ENCODE results near the gene ITPK1.

- no peak for TF ChIP-seq CTCF (IDR thresholded peaks at IDR 0.05)
- no peak for TF ChIP-seq POLR2AphosphoS5 (IDR thresholded peaks at IDR 0.05)
Measured at GRCh38 chr14:93092606-93093556, 22.8 kb downstream of the ITPK1 start.

Measured in esophagus muscularis mucosa (tissue), 3 donors.